ENCODE results near the gene RPL14. TPM values are rescaled to one million over a fixed set of nuclear protein-coding genes. Genes with fewer than 3 reads are reported as not detected.

RPL14 gene
- polyA plus RNA-seq, 1 experiment, result 602 TPM

GRCh38 chr3:40477666-40478065 lies 20.5 kb downstream of the RPL14 start:
- no peak for TF ChIP-seq CTCF (IDR thresholded peaks at IDR 0.05; ENCODE audit: low read depth, low read length)
- ChIA-PET CTCF (interaction anchor here (0.9 to 1.8 kb wide), 2 partner anchors 28 to 162 kb away, joined by 3 to 6 read pairs; partner anchors contain the start of gene ZNF620), POLR2A (interaction anchor here (0.7 to 1.7 kb wide), 3 partner anchors 21 to 89 kb away, joined by 4 to 7 read pairs (median 6); partner anchors contain the start of genes RPL14 and ZNF621)
- Histone ChIP-seq H3K9me3 (ENCODE audit: control insufficient read depth, insufficient read depth, low read length) (no peaks in the 10 kb centered on the region), H3K27me3 (ENCODE audit: control insufficient read depth, insufficient read depth, low read length) (no peaks in the 10 kb centered on the region), H3K4me3 (ENCODE audit: low read depth, low read length) (peak overlapping the region; percentile 84), H3K27ac (ENCODE audit: low read depth, low read length) (no peak overlapping the region)
- DNase-seq (ENCODE audit: low read depth, low spot score), result no peak

- POLR2A ChIA-PET, result no interaction called here
- DNase-seq (ENCODE audit: low read depth, low spot score), result no peak
- H3K27ac ChIP-seq (ENCODE audit: low read depth, low read length), result no peak overlapping the region
- no peaks in the 10 kb centered on the region for H3K27me3 ChIP-seq (ENCODE audit: control insufficient read depth, insufficient read depth, low read length)
- no peak overlapping the region for H3K4me3 ChIP-seq (ENCODE audit: low read depth, low read length)
- CTCF ChIA-PET, result no interaction called here
- TF ChIP-seq CTCF (IDR thresholded peaks at IDR 0.05; ENCODE audit: low read depth, low read length), result no peak
- H3K9me3 ChIP-seq (ENCODE audit: control insufficient read depth, insufficient read depth, low read length), result peaks cover 16% of the 10 kb centered on the region; the same call in 1 of the 2 replicates
Measured at GRCh38 chr3:40487172-40487571, 30.0 kb downstream of the RPL14 start.

GRCh38 chr3:40490916-40491315 lies 33.8 kb downstream of the RPL14 start:
- Histone ChIP-seq H3K9me3 (ENCODE audit: control insufficient read depth, insufficient read depth, low read length) (peaks cover 16% of the 10 kb centered on the region; the same call in 1 of the 2 replicates), H3K27me3 (ENCODE audit: control insufficient read depth, insufficient read depth, low read length) (no peaks in the 10 kb centered on the region), H3K4me3 (ENCODE audit: low read depth, low read length) (no peak overlapping the region), H3K27ac (ENCODE audit: low read depth, low read length) (no peak overlapping the region)
- ChIA-PET CTCF (no interaction called here), POLR2A (no interaction called here)
- no peak for DNase-seq (ENCODE audit: low read depth, low spot score)
- no peak for TF ChIP-seq CTCF (IDR thresholded peaks at IDR 0.05; ENCODE audit: low read depth, low read length)

GRCh38 chr3:40494698-40495097 lies 37.6 kb downstream of the RPL14 start:
- H3K9me3 ChIP-seq (ENCODE audit: control insufficient read depth, insufficient read depth, low read length), result no peaks in the 10 kb centered on the region
- no peak overlapping the region for H3K4me3 ChIP-seq (ENCODE audit: low read depth, low read length)
- ChIA-PET POLR2A (no interaction called here), CTCF (interaction anchor here (1.1 kb wide), 1 partner anchor 1696 kb away, joined by 3 read pairs; no protein-coding TSS in a partner anchor)
- no peaks in the 10 kb centered on the region for H3K27me3 ChIP-seq (ENCODE audit: control insufficient read depth, insufficient read depth, low read length)
- TF ChIP-seq CTCF (IDR thresholded peaks at IDR 0.05; ENCODE audit: low read depth, low read length), result no peak
- H3K27ac ChIP-seq (ENCODE audit: low read depth, low read length), result no peak overlapping the region
- no peak for DNase-seq (ENCODE audit: low read depth, low spot score)

- POLR2A ChIA-PET, result no interaction called here
- H3K9me3 ChIP-seq (ENCODE audit: control insufficient read depth, insufficient read depth, low read length), result no peaks in the 10 kb centered on the region
- no peak overlapping the region for H3K27ac ChIP-seq (ENCODE audit: low read depth, low read length)
- no peak for TF ChIP-seq CTCF (IDR thresholded peaks at IDR 0.05; ENCODE audit: low read depth, low read length)
- no peak overlapping the region for H3K4me3 ChIP-seq (ENCODE audit: low read depth, low read length)
- CTCF ChIA-PET, result no interaction called here
- no peaks in the 10 kb centered on the region for H3K27me3 ChIP-seq (ENCODE audit: control insufficient read depth, insufficient read depth, low read length)
- no peak for DNase-seq (ENCODE audit: low read depth, low spot score)
Measured at GRCh38 chr3:40497288-40497687, 40.1 kb downstream of the RPL14 start.
